ENCODE data around the gene NR3C1.

- TF ChIP-seq CTCF (IDR thresholded peaks at IDR 0.05) (no peak), ZFX (IDR thresholded peaks at IDR 0.05; ENCODE audit: borderline replicate concordance) (no peak)
These were observed 87.6 kb downstream of the NR3C1 start for GRCh38 chr5:143315929-143316328.

Measured in 22Rv1 (cell line).